Sigmoid colon (tissue), 3 donors: ENCODE results near the gene CREBL2.

Experiments used
- POLR2A ChIP-seq, 2 donors: fragments of 450-650 bp; IDR thresholded peaks; one replicate each; pipeline ENCODE4 v1.6.1; 2016; ENCODE audit warnings: antibody characterized with exemption in 2 of 2, mild to moderate bottlenecking in 2 of 2, moderate library complexity in 2 of 2
- TF ChIP-seq, protein P1 (sequence below), 4 experiments: fragments of 450-650 bp in 3 of 4; fragments of 200-600 bp in 1 of 4; IDR thresholded peaks; one replicate each; pipeline ENCODE4 v1.5.1; 2016 to 2019; ENCODE audit warnings: antibody characterized with exemption in 4 of 4, mild to moderate bottlenecking in 3 of 4, moderate library complexity in 2 of 4

- TF ChIP-seq, protein P1, sequence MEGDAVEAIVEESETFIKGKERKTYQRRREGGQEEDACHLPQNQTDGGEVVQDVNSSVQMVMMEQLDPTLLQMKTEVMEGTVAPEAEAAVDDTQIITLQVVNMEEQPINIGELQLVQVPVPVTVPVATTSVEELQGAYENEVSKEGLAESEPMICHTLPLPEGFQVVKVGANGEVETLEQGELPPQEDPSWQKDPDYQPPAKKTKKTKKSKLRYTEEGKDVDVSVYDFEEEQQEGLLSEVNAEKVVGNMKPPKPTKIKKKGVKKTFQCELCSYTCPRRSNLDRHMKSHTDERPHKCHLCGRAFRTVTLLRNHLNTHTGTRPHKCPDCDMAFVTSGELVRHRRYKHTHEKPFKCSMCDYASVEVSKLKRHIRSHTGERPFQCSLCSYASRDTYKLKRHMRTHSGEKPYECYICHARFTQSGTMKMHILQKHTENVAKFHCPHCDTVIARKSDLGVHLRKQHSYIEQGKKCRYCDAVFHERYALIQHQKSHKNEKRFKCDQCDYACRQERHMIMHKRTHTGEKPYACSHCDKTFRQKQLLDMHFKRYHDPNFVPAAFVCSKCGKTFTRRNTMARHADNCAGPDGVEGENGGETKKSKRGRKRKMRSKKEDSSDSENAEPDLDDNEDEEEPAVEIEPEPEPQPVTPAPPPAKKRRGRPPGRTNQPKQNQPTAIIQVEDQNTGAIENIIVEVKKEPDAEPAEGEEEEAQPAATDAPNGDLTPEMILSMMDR (IDR thresholded peaks at IDR 0.05): no peak
- no peak for TF ChIP-seq POLR2A (IDR thresholded peaks at IDR 0.05)
Measured at GRCh38 chr12:12563290-12563928, 48.3 kb upstream of the CREBL2 start.
